RKO (cell line): ENCODE measurements around the gene MGAT4D.
"Not testable (repeated sequence)": the region's sequence is repeated elsewhere in the genome, so short reads cannot be mapped to it uniquely, and the experiment has no call there.

ENCODE experiments used
- DNase-seq: peaks from one replicate; pipeline ENCODE4 v3.0.0-alpha.2; 2016; ENCODE audit warnings: low spot score

MGAT4D gene

DNA sequence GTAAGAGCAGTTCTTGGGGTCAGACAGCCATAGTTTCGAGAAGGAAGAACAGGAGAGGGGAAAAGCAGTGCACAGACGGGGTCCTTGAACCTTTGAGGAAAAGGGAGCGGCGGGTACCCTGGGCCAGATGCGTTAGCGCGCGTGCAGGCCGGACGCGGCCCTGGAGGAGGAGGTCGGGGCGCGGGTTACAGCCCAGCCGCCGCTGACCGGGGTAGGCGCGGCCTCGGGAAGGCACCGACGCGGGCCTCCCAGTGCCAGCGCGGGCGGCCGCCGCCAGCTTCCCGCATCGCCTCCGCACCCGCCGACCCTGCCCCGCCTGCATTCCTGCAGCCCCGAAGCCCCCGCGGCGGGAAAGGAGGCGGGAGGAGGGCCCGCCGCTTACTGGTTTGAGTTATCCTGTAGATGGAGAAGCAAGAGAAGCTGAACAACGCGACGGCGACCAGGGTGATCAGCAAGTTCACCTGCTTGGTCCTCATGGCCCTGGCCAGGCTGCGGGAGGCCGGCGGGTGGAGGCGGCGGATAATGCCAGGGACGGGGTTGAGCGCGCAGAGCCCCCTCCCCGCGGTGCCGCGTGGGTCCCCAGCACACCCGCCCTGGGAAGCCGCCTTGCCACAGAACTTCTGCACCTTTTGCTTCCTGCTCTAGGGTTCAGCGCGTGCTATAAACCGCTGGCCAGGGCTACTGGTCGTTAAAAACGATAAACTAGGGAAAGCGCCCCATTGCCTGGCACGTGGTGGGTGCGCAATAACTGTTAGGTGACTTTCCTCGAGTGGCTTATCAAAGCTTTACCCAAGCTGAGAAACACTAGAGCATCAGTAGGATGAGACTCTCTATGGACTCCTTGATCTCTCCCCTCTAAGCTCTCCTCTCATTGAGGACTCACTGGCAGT lies at the start of gene MGAT4D:
TSS of gene MGAT4D (minus strand) at position 547 of the 890 bp plus-strand sequence. CDS start at position 476, 71 bp downstream.
- no peak for DNase-seq

DNA sequence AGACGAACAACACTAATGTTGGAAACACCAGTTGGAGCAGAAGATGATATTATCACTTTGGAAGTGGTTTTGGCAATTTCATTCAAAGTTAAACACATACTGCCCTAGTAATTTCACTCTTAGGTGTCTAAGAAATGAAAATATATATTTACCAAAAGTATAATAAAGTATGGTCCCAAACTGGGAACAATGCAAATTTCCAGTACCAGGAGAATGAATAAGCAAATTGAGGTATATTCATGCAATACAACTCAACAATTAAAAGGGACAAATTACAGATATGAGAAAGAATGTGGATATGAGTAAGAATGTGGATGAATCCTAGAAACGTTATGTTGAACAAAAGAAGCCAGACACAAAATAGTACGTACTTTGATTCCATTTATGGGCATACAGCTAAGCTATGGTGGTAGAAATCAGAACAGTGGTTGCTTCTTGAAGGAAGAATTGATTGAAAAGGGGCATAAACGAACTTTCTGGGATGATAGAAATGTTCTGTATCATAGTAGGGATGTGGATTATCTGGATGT lies 35.9 kb upstream of the MGAT4D start:
- DNase-seq, result peak; percentile 32

DNA sequence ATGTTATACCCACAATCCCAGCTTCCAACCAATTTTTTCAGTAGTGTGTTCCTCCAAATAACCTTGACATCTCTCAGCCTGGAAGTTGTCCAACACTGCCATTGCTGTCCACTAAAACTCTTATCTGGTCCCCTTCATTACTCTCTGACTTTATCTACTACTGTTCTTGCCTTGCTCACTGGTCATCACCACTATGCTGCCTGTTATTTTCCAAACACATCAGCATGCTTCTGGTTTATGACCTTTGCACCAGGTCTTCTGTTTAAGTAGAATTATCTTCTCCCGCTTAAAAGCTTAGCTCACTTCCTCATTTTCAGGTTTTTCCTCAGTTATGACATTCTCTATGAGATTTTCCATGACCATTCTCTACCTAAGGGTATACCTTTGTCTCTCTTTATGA lies 31.3 kb upstream of the MGAT4D start:
- DNase-seq, result no peak

- peak; percentile 97 for DNase-seq
These were observed 26.0 kb upstream of the MGAT4D start, which contains the start of gene ELMOD2 for GRCh38 chr4:140523857-140524742. TSS of gene ELMOD2 (plus strand) at chr4:140524168. CDS start at chr4:140525429, 1,261 bp downstream.

- DNase-seq, result no peak
These were observed 25.3 kb upstream of the MGAT4D start for GRCh38 chr4:140523370-140523856.

- no peak for DNase-seq
These were observed 17.3 kb upstream of the MGAT4D start for GRCh38 chr4:140515423-140515822.

DNA sequence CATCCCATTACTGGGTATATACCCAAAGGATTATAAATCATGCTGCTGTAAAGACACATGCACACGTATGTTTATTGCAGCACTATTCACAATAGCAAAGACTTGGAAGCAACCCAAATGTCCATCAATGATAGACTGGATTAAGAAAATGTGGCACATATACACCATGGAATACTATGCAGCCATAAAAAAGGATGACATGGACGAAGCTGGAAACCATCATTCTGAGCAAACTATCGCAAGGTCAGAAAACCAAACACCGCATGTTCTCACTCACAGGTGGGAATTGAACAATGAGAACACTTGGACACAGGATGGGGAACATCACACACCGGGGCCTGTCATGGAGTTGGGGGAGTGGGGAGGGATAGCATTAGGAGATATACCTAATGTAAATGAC lies 15.7 kb upstream of the MGAT4D start:
- DNase-seq, result not testable (repeated sequence)

- DNase-seq, result no peak
These were observed 6.2 kb upstream of the MGAT4D start for GRCh38 chr4:140504261-140504660.

GRCh38 chr4:140499391-140499790 lies 1.3 kb upstream of the MGAT4D start:
- DNase-seq, result no peak

GRCh38 chr4:140497405-140497746 lies 717 bp downstream of the MGAT4D start:
- no peak for DNase-seq

- no peak for DNase-seq
These were observed 12.2 kb downstream of the MGAT4D start for GRCh38 chr4:140485939-140486338.

GRCh38 chr4:140483445-140483844 lies 14.6 kb downstream of the MGAT4D start:
- DNase-seq, result no peak

- DNase-seq, result peak; percentile 1
These were observed 25.9 kb downstream of the MGAT4D start for GRCh38 chr4:140472156-140472555.

DNA sequence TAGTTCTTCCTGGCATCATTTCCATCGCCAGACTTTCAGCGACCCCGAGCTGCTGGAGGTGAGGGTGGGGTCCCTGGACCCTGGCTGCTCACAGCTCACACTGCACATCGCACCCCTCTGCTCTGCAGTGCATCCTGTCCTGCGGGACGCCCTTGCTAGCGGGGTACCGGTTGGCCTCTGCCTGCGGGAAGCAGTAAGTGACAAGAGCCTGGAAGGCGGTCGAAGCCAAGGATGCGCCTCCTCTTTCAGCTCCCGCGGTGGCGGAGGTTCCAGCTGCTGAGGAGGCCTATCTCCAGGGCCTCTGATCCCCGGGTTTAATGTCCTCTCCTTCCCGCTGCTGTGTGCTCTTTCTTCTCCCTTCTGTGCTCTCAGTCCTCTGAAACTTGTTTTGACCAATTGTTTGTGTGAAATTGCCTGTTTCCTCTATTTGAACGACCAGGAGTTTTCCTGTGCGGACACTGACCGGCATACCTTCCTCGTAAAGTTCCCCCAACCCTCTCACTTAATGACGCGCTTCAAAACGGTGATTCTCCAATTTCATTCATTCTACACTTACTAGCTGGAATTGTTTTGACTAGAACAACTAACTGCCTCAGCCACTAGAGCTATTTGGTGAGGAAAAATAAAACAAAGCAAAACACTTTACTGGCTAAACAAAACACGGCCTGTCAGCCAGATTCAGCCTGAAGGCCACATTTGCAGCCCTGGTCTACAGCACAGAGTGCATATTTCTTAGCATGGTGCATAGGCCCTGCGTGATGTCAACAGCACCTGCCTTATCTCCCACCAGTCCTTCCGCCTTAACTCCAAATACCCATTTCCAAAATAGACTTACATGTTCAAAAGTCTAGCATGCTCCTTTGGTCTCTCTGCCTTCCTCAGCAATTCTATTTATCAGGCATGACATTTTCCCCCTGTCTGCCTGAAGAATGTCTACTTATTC lies 28.0 kb downstream of the MGAT4D start:
- no peak for DNase-seq

GRCh38 chr4:140466146-140466545 lies 31.9 kb downstream of the MGAT4D start:
- no peak for DNase-seq

- DNase-seq, result no peak
These were observed 34.5 kb downstream of the MGAT4D start for GRCh38 chr4:140463614-140464013.

GRCh38 chr4:140463182-140463581 lies 34.9 kb downstream of the MGAT4D start:
- no peak for DNase-seq

DNA sequence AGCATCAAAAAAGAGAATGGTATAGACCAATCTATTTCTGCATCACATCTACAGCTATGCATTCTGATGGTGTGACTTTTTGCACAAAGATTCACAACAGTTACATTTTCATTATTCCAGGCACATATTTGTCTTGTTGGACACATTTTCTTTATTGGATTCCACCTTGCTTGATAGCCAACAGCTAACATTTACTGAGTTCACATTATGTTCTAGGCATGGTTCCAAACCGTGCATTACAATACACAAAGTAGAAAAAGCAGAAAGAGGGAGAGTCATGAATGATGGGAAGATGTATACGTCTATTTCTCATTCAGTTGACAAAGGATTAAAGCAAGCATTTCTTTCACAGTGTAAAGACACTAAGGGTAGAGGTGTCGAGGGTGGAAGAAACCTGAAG lies 47.7 kb downstream of the MGAT4D start:
- no peak for DNase-seq

DNA sequence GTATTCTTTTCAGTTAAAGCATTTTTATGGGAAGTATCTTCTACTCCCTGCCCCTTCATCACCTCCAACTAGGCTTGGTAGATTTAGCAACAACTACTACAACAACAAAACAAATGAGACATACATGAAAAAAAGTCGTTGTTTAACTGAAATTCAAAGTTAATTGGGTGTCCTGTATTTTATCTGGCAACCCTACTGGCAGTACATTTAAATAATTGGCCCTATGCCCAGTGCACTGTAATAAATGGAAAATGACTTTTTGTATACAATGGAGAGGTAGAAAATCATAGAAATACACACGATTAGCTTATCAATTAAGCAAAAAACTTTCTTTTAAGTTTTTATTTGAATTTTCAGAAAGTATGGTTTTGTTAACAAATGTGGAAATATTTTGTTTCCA lies 49.3 kb downstream of the MGAT4D start:
- no peak for DNase-seq

DNA sequence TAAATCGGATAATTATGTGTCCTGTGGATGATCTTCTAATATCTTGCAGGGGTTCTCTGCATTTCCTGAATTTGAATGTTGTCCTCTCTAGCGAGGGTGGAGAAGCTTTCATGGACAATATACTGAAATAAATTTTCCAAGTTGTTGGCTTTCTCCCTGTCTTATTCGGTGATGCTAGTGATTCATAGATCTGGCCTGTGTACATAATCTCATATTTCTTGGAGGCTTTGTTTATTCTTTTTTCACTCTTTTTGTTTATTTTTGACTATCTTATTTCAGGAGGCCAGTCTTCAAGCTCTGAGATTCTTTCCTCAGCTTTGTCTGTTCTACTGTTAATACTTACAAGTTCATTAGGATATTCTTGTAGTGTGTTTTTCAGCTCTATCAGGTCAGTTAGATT lies 49.9 kb downstream of the MGAT4D start:
- no peak for DNase-seq

GRCh38 chr4:140444347-140444746 lies 53.7 kb downstream of the MGAT4D start:
- not testable (repeated sequence) for DNase-seq
